BJ (cell line): Measurements from ENCODE around the gene SCMH1. TPM values are rescaled to one million over a fixed set of nuclear protein-coding genes. Genes with fewer than 3 reads are reported as not detected.

ENCODE experiments used
- CTCF ChIA-PET: fragments of 350-600 bp; formaldehyde crosslinking; extraction: SDS; loops from one replicate; lab custom pipeline; 2021; ENCODE audit warnings: antibody characterized with exemption, inconsistent platforms; lab: Yijun Ruan, JAX
- POLR2A ChIA-PET: fragments of 300-600 bp; sonication (Branson Sonifier 250); formaldehyde crosslinking; extraction: SDS; loops from one replicate; lab custom pipeline; 2021; ENCODE audit warnings: antibody characterized with exemption; lab: Charles Lee
- DNase-seq: peaks from one replicate; pipeline ENCODE4 v3.0.0-alpha.2; 2011; ENCODE audit warnings: low read depth
- H3K27me3 ChIP-seq: 2 replicates; pipeline ENCODE4 v1.6.0; 2011; ENCODE audit warnings: low read length; ENCODE audit not compliant: control insufficient read depth, insufficient read depth
- H3K36me3 ChIP-seq: 2 replicates; pipeline ENCODE4 v1.5.1; 2011; ENCODE audit warnings: low read length; ENCODE audit not compliant: control insufficient read depth, insufficient read depth
- H3K4me3 ChIP-seq: 2 replicates; pipeline ENCODE4 v1.5.1; 2011; ENCODE audit warnings: low read depth, mild to moderate bottlenecking, control low read depth, low read length
- CTCF ChIP-seq: IDR thresholded peaks from 2 replicates; pipeline ENCODE4 v1.5.1; 2011; ENCODE audit warnings: low read depth, mild to moderate bottlenecking, control low read depth, inconsistent platforms, low read length, moderate library complexity; ENCODE audit not compliant: insufficient read depth
- polyA plus RNA-seq: library from polyadenylated mRNA; depleted of rRNA; stranded (reverse); fragments of >200 nt; gene quantifications from 2 replicates; pipeline ENCODE4 v1.2.3, GENCODE V29; 2011

The SCMH1 gene
- polyA plus RNA-seq, 1 experiment: 44.9 TPM

DNA sequence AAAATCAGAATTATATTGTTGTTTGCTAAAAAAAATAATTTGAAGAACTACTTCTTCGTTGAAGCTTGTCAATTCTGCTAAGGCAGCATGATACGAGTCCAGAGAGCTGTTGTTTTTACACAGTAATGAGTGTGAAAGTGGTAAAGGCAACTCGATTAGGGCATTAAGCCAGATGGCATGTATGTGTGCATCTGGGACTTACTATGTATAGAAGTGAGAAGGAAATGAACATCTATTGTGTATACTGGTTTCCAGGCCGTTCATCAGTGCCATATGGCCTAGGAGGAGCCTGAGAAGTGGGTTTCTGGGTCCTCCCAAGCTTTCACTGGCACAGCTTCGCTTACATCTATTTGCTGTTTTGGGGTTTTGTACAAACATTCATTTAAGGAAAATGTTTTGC lies 256.9 kb downstream of the SCMH1 start:
- ChIA-PET POLR2A (interaction anchor here (0.6 kb wide), 1 partner anchor 545 kb away, joined by 4 read pairs; no protein-coding TSS in a partner anchor), CTCF (interaction anchor here (1.9 to 5.3 kb wide), 2 partner anchors 12 to 18 kb away, joined by 4 to 25 read pairs; no protein-coding TSS in a partner anchor)
- DNase-seq: no peak
- no peak for TF ChIP-seq CTCF
- no peaks in the 10 kb centered on the region for H3K27me3 ChIP-seq
- no peak overlapping the region for H3K4me3 ChIP-seq
- peaks cover 7% of the 10 kb centered on the region for H3K36me3 ChIP-seq

DNA sequence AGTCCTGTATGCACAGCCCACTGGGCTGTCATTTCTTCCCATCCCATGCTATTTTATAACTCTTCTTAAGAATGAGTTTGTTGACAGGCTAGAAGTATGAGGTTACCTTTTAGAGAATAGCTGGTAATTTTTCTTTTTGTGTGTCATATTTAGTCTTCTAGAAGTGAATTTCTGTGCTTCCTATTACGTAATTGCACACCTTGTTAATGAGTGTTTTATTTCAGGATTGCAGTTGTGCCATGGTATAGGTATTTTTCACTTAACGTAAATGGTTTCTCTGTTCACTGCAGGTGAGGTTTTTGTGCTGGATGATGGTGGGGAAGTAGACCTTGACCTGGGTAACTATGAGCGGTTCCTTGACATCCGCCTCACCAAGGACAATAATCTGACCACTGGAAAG lies 257.6 kb downstream of the SCMH1 start:
- TF ChIP-seq CTCF: no peak
- DNase-seq: no peak
- CTCF ChIA-PET: interaction anchor here (1.9 to 5.3 kb wide), 2 partner anchors 13 to 19 kb away, joined by 4 to 25 read pairs; no protein-coding TSS in a partner anchor
- Histone ChIP-seq H3K27me3 (no peaks in the 10 kb centered on the region), H3K36me3 (peaks cover 7% of the 10 kb centered on the region), H3K4me3 (no peak overlapping the region)
- POLR2A ChIA-PET: interaction anchor here (0.6 kb wide), 1 partner anchor 545 kb away, joined by 4 read pairs; no protein-coding TSS in a partner anchor

DNA sequence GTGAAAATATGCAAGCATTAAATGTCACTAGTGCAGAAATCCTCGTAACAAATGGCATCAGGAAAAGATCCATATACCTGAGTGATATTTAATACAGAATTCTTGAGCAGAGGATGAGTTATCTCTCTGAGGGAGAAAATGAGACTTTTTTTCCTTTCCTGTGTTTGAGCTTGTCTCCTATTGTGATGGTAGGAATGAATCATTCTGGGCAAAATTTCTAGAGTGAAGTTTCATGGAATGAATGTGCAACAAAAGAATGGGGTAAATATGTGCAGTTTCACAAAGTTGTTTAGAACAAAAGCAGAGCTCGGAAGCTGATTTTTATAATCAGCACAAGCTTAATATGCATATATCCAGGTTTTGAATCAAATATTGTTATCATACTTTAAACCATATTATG lies 258.0 kb downstream of the SCMH1 start:
- H3K36me3 ChIP-seq: peaks cover 4% of the 10 kb centered on the region
- TF ChIP-seq CTCF: no peak
- H3K27me3 ChIP-seq: no peaks in the 10 kb centered on the region
- CTCF ChIA-PET: interaction anchor here (5.3 kb wide), 1 partner anchor 19 kb away, joined by 25 read pairs; no protein-coding TSS in a partner anchor
- DNase-seq: no peak
- no peak overlapping the region for H3K4me3 ChIP-seq
- POLR2A ChIA-PET: no interaction called here

GRCh38 chr1:40983286-40983685 lies 258.8 kb downstream of the SCMH1 start:
- DNase-seq: no peak
- Histone ChIP-seq H3K27me3 (no peaks in the 10 kb centered on the region), H3K36me3 (0 out of 2 replicates have a peak, but pooled peaks cover 3% of the 10 kb centered on the region), H3K4me3 (no peak overlapping the region)
- CTCF ChIA-PET: interaction anchor here (5.3 kb wide), 1 partner anchor 20 kb away, joined by 25 read pairs; no protein-coding TSS in a partner anchor
- no peak for TF ChIP-seq CTCF
- POLR2A ChIA-PET: no interaction called here

DNA sequence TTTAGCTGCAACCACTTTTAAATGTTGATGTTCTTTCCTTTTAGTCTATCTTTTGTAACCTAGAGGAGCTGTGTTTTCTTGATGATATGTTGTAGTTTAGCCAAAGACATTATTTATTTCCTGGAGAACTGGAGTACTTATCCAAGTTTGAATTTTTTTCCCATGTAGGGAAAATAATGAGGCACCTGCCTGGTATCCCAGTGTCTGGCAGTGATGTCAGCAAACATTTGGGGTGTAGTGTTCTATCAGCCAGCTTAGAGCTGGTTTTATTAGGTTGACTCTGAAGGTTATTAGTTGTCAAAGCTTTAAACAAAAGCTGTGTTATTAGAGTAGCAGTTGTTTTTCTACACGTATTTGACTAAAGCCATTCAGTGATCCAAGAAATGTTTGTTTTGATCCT lies 259.4 kb downstream of the SCMH1 start:
- H3K4me3 ChIP-seq: no peak overlapping the region
- no peaks in the 10 kb centered on the region for H3K27me3 ChIP-seq
- no peak for TF ChIP-seq CTCF
- ChIA-PET POLR2A (interaction anchor here (0.6 kb wide), 1 partner anchor 534 kb away, joined by 4 read pairs; no protein-coding TSS in a partner anchor), CTCF (interaction anchor here (5.3 kb wide), 1 partner anchor 21 kb away, joined by 25 read pairs; no protein-coding TSS in a partner anchor)
- DNase-seq: no peak
- H3K36me3 ChIP-seq: 0 out of 2 replicates have a peak, but pooled peaks cover under 1% of the 10 kb centered on the region
